Pancreas (tissue), 10 donors: ENCODE measurements around the gene ASIC2. TPM values are rescaled to one million over a fixed set of nuclear protein-coding genes. Genes with fewer than 3 reads are reported as not detected.
A peak's percentile ranks its signal among the peaks of the same experiment; 100 is the strongest.

Experiments used
- ATAC-seq, 4 donors: fragments of 200-7000 bp; cut with Tn5 transposase; one replicate each; pipeline versions ENCODE4 v1.8.0 to v1.9.1; 2020; ENCODE audit warnings: mild to moderate bottlenecking in 4 of 4, moderate library complexity in 4 of 4
- DNase-seq, 6 donors: peaks; one replicate each; pipeline ENCODE4 v3.0.0-alpha.2; 2020
- FAIRE-seq: peaks from 2 replicates; lab custom pipeline; 2012; peaks lifted over from hg19 to GRCh38; lab: Jason Lieb, UNC
- H3K27ac ChIP-seq, 4 donors: fragments of 200-600 bp; sonication (generic); 1 replicate in 3 of 4; 2 replicates in 1 of 4; pipeline versions ENCODE4 v1.5.0 to v1.8.0; 2020
- H3K27me3 ChIP-seq, 4 donors: fragments of 200-600 bp; one replicate each; pipeline ENCODE4 v1.8.0; 2021
- H3K36me3 ChIP-seq, 3 donors: fragments of 200-600 bp; sonication (generic) in 1 of 3; one replicate each; pipeline versions ENCODE4 v1.5.0 to v1.8.0; 2020 to 2021
- H3K4me1 ChIP-seq, 3 donors: fragments of 200-600 bp; one replicate each; pipeline ENCODE4 v1.8.0; 2021
- H3K4me3 ChIP-seq, 4 donors: fragments of 200-600 bp; sonication (generic) in 2 of 4; one replicate each; pipeline versions ENCODE4 v1.5.0 to v1.8.0; 2020 to 2021
- H3K9me3 ChIP-seq, 4 donors: fragments of 200-600 bp; one replicate each; pipeline ENCODE4 v1.8.0; 2021
- CTCF ChIP-seq, 4 donors: fragments of 200-600 bp; sonication (generic) in 3 of 4; IDR thresholded peaks; one replicate each; pipeline versions ENCODE4 v1.5.0 to v1.8.0; 2021; ENCODE audit warnings: antibody characterized with exemption in 4 of 4
- WGBS, 2 donors: extraction: QIAGEN DNeasy Blood & Tissue Kit; methylation state at CpG; one replicate each; pipeline ENCODE4 v1.1.7; 2013; 5-methylcytosine and 5-hydroxymethylcytosine counted together
- intact Hi-C, 3 donors: fragments of 100-400 bp; cut with DNase I; formaldehyde crosslinking; loops; one replicate each; pipeline versions ENCODE4 v1.11.1 to v1.14.2; 2022
- polyA plus RNA-seq, 2 donors: library from polyadenylated mRNA; stranded (reverse); fragments of 200-250 nt; gene quantifications; one replicate each; pipeline ENCODE4 v1.2.3, GENCODE V29; 2013
- total RNA-seq, 6 donors: library from RNA; stranded (reverse); fragmentation: NEBNext Ultra II Directional in 4 of 6; extraction: Animal tissue kit (Norgen Biotek cat#: 25700) in 4 of 6; gene quantifications; one replicate each; pipeline versions ENCODE4 v1.2.1 to v1.2.4, GENCODE V29; 2021 to 2023
- donor health status: healthy with polysubstance abuse.
- donor health status: DM: no; HTN: no; CAD: no; lungs with moderate emphysema.
- donor health status: DM: no; HTN: no; CAD: no.
- donor health status: control.
- donor health status: control.
- donor health status: Bipolar disorder and iron deficiency.
- donor health status: DM: yes; HTN: yes; CAD: no.
- donor health status: DM: no; HTN: no; CAD: no.
- donor health status: DM: no; HTN: no; CAD: no.
- donor health status: DM: yes; HTN: yes; CAD: no.

ASIC2 gene
- total and polyA plus RNA-seq, 8 donors = 0.09 to 0.14 (median 0.09) TPM; not detected in 5

- no peak for TF ChIP-seq CTCF (IDR thresholded peaks at IDR 0.05)
- intact Hi-C loops = no loop called here
- H3K9me3 ChIP-seq = no peaks in the 10 kb centered on the region
- H3K27ac ChIP-seq = no peak overlapping the region
- ATAC-seq (peak in 1 of 4 donors; percentile 64), FAIRE-seq (no peak), DNase-seq (no peak)
- no peaks in the 10 kb centered on the region for H3K27me3 ChIP-seq
- no peaks in the 10 kb centered on the region for H3K4me1 ChIP-seq
- WGBS, 2 donors = 47 to 54% methylated on average over 8 of the region's 8 CpGs
- H3K36me3 ChIP-seq = no peaks in the 10 kb centered on the region
- H3K4me3 ChIP-seq = no peak overlapping the region
Observed at GRCh38 chr17:33164169-33164881, 128.8 kb downstream of the ASIC2 start.

- 64 to 72% methylated on average over 10 of the region's 10 CpGs for whole genome bisulfite sequencing, 2 donors
- no peak for ATAC-seq
- no peaks in the 10 kb centered on the region for H3K36me3 ChIP-seq
- H3K9me3 ChIP-seq = no peaks in the 10 kb centered on the region
- intact Hi-C loops = no loop called here
- TF ChIP-seq CTCF (IDR thresholded peaks at IDR 0.05) = no peak
- H3K27me3 ChIP-seq = no peaks in the 10 kb centered on the region
- no peak overlapping the region for H3K4me3 ChIP-seq
- H3K4me1 ChIP-seq = no peaks in the 10 kb centered on the region
- no peak for DNase-seq
- FAIRE-seq = no peak
- H3K27ac ChIP-seq = no peak overlapping the region
Observed at GRCh38 chr17:33163533-33164168, 129.4 kb downstream of the ASIC2 start.

GRCh38 chr17:33154869-33155455 is 138.1 kb downstream of the ASIC2 start:
- Histone ChIP-seq H3K27ac (no peak overlapping the region), H3K4me1 (no peaks in the 10 kb centered on the region), H3K36me3 (no peaks in the 10 kb centered on the region), H3K9me3 (no peaks in the 10 kb centered on the region), H3K27me3 (no peaks in the 10 kb centered on the region), H3K4me3 (no peak overlapping the region)
- no peak for FAIRE-seq
- ATAC-seq = no peak
- TF ChIP-seq CTCF (IDR thresholded peaks at IDR 0.05) = no peak
- intact Hi-C loops = no loop called here
- WGBS, 2 donors = 45 to 56% methylated on average over 19 of the region's 19 CpGs
- DNase-seq = no peak

- FAIRE-seq (no peak), DNase-seq (no peak), ATAC-seq (no peak)
- Histone ChIP-seq H3K27ac (no peak overlapping the region), H3K9me3 (no peaks in the 10 kb centered on the region), H3K36me3 (no peaks in the 10 kb centered on the region), H3K4me3 (no peak overlapping the region), H3K4me1 (no peaks in the 10 kb centered on the region), H3K27me3 (no peaks in the 10 kb centered on the region)
- no peak for TF ChIP-seq CTCF (IDR thresholded peaks at IDR 0.05)
- intact Hi-C loops = no loop called here
- WGBS, 2 donors = 43 to 57% methylated on average over 7 of the region's 7 CpGs
Observed at GRCh38 chr17:33152783-33153182, 140.3 kb downstream of the ASIC2 start.
